SK-N-SH (cell line): Measurements from ENCODE around the gene ATP11C. TPM values are rescaled to one million over a fixed set of nuclear protein-coding genes. Genes with fewer than 3 reads are reported as not detected.

ENCODE experiments used
- CTCF ChIA-PET: fragments of 300-600, 350-600 bp; formaldehyde crosslinking; extraction: SDS; loops from one replicate; lab custom pipeline; 2021; lab: Yijun Ruan, JAX
- POLR2A ChIA-PET: fragments of 350-600 bp; sonication (Branson Sonifier 250); formaldehyde crosslinking; extraction: SDS; loops from one replicate; lab custom pipeline; 2020; ENCODE audit warnings: antibody characterized with exemption, inconsistent platforms; lab: Yijun Ruan, JAX
- DNase-seq: peaks from one replicate; pipeline ENCODE4 v3.0.0; 2012
- H2AFZ ChIP-seq: fragments of 200-600 bp; sonication (generic); 2 replicates; pipeline ENCODE4 v1.8.1; 2016; ENCODE audit warnings: antibody characterized with exemption, mild to moderate bottlenecking, low read depth
- H3F3A ChIP-seq: fragments of 200-600 bp; sonication (generic); replicated peaks from 2 replicates; pipeline ENCODE3; 2016; ENCODE audit warnings: antibody characterized with exemption, mild to moderate bottlenecking; ENCODE audit not compliant: insufficient read depth
- H3K27ac ChIP-seq, 2 experiments: fragments of 200-500 bp in 1 of 2; fragments of 200-600 bp in 1 of 2; sonication (Bioruptor generic) in 1 of 2; sonication (generic), shearing (Covaris generic) in 1 of 2; 2 replicates each; pipeline versions ENCODE4 v1.5.1 to v1.6.1; 2014 to 2016; ENCODE audit warnings: low read depth in 2 of 2, inconsistent platforms in 1 of 2, low read length in 1 of 2, mild to moderate bottlenecking in 1 of 2, mixed read lengths in 1 of 2
- H3K27me3 ChIP-seq: fragments of 200-600 bp; sonication (generic), shearing (Covaris generic); 2 replicates; pipeline ENCODE4 v1.6.1; 2016; ENCODE audit warnings: mixed run types; ENCODE audit not compliant: insufficient read depth
- H3K36me3 ChIP-seq, 2 experiments: fragments of 200-500 bp in 1 of 2; fragments of 200-600 bp in 1 of 2; sonication (Bioruptor generic) in 1 of 2; sonication (generic) in 1 of 2; replicated peaks in 1 of 2; 2 replicates each; pipeline versions ENCODE3 to v1.5.1; 2014 to 2016; ENCODE audit warnings: low read length in 1 of 2, mild to moderate bottlenecking in 1 of 2; ENCODE audit not compliant: insufficient read depth in 2 of 2, control insufficient read depth in 1 of 2
- H3K4me1 ChIP-seq, 2 experiments: fragments of 200-500 bp in 1 of 2; fragments of 200-600 bp in 1 of 2; sonication (Bioruptor generic) in 1 of 2; sonication (generic), shearing (Covaris generic) in 1 of 2; 2 replicates each; pipeline versions ENCODE4 v1.5.1 to v1.6.1; 2014 to 2016; ENCODE audit warnings: low read depth in 1 of 2, low read length in 1 of 2, mixed run types in 1 of 2; ENCODE audit not compliant: insufficient read depth in 2 of 2, control insufficient read depth in 1 of 2
- H3K4me2 ChIP-seq: fragments of 200-600 bp; sonication (generic), shearing (Covaris generic); 2 replicates; pipeline ENCODE4 v1.6.1; 2017; ENCODE audit warnings: mixed run types
- H3K4me3 ChIP-seq, 2 experiments: fragments of 200-500 bp in 1 of 2; fragments of 200-600 bp in 1 of 2; sonication (Bioruptor generic) in 1 of 2; sonication (generic), shearing (Covaris generic) in 1 of 2; 2 replicates each; pipeline versions ENCODE4 v1.5.1 to v1.8.1; 2014 to 2016; ENCODE audit warnings: low read depth in 2 of 2, inconsistent platforms in 1 of 2, low read length in 1 of 2, mild to moderate bottlenecking in 1 of 2, mixed read lengths in 1 of 2, moderate library complexity in 1 of 2
- H3K79me2 ChIP-seq: fragments of 200-600 bp; sonication (generic); 2 replicates; pipeline ENCODE4 v1.8.1; 2017; ENCODE audit warnings: mild to moderate bottlenecking; ENCODE audit not compliant: insufficient read depth
- H3K9ac ChIP-seq: fragments of 200-600 bp; sonication (generic); 2 replicates; pipeline ENCODE4 v1.6.1; 2017; ENCODE audit warnings: mixed run types
- H3K9me2 ChIP-seq: fragments of 200-600 bp; sonication (generic); 2 replicates; pipeline ENCODE4 v1.6.1; 2017; ENCODE audit warnings: mixed run types
- H3K9me3 ChIP-seq: fragments of 200-600 bp; sonication (generic); 2 replicates; pipeline ENCODE4 v1.6.1; 2017; ENCODE audit warnings: mixed run types, mild to moderate bottlenecking, moderate library complexity
- H4K20me1 ChIP-seq: fragments of 200-600 bp; sonication (generic); 2 replicates; pipeline ENCODE4 v1.6.1; 2017; ENCODE audit warnings: mild to moderate bottlenecking, mixed run types; ENCODE audit not compliant: insufficient read depth
- CHD2 ChIP-seq: fragments of 150-350 bp; IDR thresholded peaks from 2 replicates; pipeline ENCODE4 v1.6.1; 2018; ENCODE audit warnings: low read length; ENCODE audit not compliant: partially characterized antibody
- CTCF ChIP-seq: fragments of 200-600 bp; sonication (generic); IDR thresholded peaks from 2 replicates; pipeline ENCODE4 v1.6.1; 2017; ENCODE audit warnings: antibody characterized with exemption, mild to moderate bottlenecking, moderate library complexity
- FOSL2 ChIP-seq: IDR thresholded peaks from 2 replicates; pipeline ENCODE4 v1.4.0; 2012; ENCODE audit warnings: low read depth, mild to moderate bottlenecking, moderate library complexity, borderline replicate concordance
- FOXM1 ChIP-seq: IDR thresholded peaks from 2 replicates; pipeline ENCODE4 v1.4.0; 2012; ENCODE audit warnings: low read depth, mild to moderate bottlenecking
- JUND ChIP-seq: IDR thresholded peaks from 2 replicates; pipeline ENCODE4 v1.4.0; 2012
- MAX ChIP-seq: IDR thresholded peaks from 2 replicates; pipeline ENCODE4 v1.4.0; 2012; ENCODE audit warnings: low read depth
- MEF2A ChIP-seq: IDR thresholded peaks from 2 replicates; pipeline ENCODE4 v1.4.0; 2012; ENCODE audit warnings: low read depth, borderline replicate concordance
- MXI1 ChIP-seq: IDR thresholded peaks from 2 replicates; pipeline ENCODE4 v1.6.1; 2012; ENCODE audit warnings: mild to moderate bottlenecking, low read depth, low read length, improper control_type of control experiment
- NFIC ChIP-seq: IDR thresholded peaks from 2 replicates; pipeline ENCODE4 v1.4.0; 2012; ENCODE audit warnings: borderline replicate concordance
- NRF1 ChIP-seq: IDR thresholded peaks from 2 replicates; pipeline ENCODE4 v1.6.1; 2012; ENCODE audit warnings: low read depth, mild to moderate bottlenecking, low read length
- POLR2AphosphoS5 ChIP-seq: IDR thresholded peaks from 2 replicates; pipeline ENCODE4 v1.6.1; 2012; ENCODE audit warnings: low read depth, low read length
- RAD21 ChIP-seq: IDR thresholded peaks from 2 replicates; pipeline ENCODE4 v1.6.1; 2012; ENCODE audit warnings: mild to moderate bottlenecking, low read length
- RCOR1 ChIP-seq: fragments of 150-350 bp; IDR thresholded peaks from 2 replicates; pipeline ENCODE4 v1.6.1; 2017; ENCODE audit warnings: antibody characterized with exemption, low read length
- REST ChIP-seq: IDR thresholded peaks from 2 replicates; pipeline ENCODE4 v1.6.1; 2012; ENCODE audit warnings: mild to moderate bottlenecking, low read depth, low read length, moderate library complexity
- RFX5 ChIP-seq: IDR thresholded peaks from 2 replicates; pipeline ENCODE4 v1.6.1; 2012; ENCODE audit warnings: mild to moderate bottlenecking, improper control_type of control experiment, low read length
- RXRA ChIP-seq: IDR thresholded peaks from 2 replicates; pipeline ENCODE4 v1.4.0; 2012; ENCODE audit warnings: low read depth, mild to moderate bottlenecking, borderline replicate concordance
- SIN3A ChIP-seq: IDR thresholded peaks from 2 replicates; pipeline ENCODE4 v1.6.1; 2012; ENCODE audit warnings: low read depth, mild to moderate bottlenecking, low read length, moderate library complexity, borderline replicate concordance
- SMC3 ChIP-seq: IDR thresholded peaks from 2 replicates; pipeline ENCODE4 v1.6.1; 2012; ENCODE audit warnings: low read depth, low read length, improper control_type of control experiment
- TCF12 ChIP-seq: IDR thresholded peaks from 2 replicates; pipeline ENCODE4 v1.4.0; 2012
- TEAD4 ChIP-seq: IDR thresholded peaks from 2 replicates; pipeline ENCODE4 v1.4.0; 2012; ENCODE audit warnings: mild to moderate bottlenecking, borderline replicate concordance; ENCODE audit not compliant: insufficient read depth
- USF1 ChIP-seq: IDR thresholded peaks from 2 replicates; pipeline ENCODE4 v1.4.0; 2012; ENCODE audit warnings: low read depth, borderline replicate concordance
- YY1 ChIP-seq: IDR thresholded peaks from 2 replicates; pipeline ENCODE4 v1.4.0; 2012; ENCODE audit warnings: low read depth, mild to moderate bottlenecking
- ZBTB33 ChIP-seq: IDR thresholded peaks from 2 replicates; pipeline ENCODE4 v1.4.0; 2012; ENCODE audit warnings: low read depth, borderline replicate concordance
- WGBS: methylation state at CpG from one replicate; pipeline ENCODE4 v1.1.6; 2017; ENCODE audit warnings: low lambda C conversion rate; 5-methylcytosine and 5-hydroxymethylcytosine counted together
- polyA plus RNA-seq, 3 experiments: library from polyadenylated mRNA; depleted of rRNA; stranded (reverse); fragments of >200 nt; gene quantifications; 2 replicates each; pipeline ENCODE4 v1.2.3, GENCODE V29; 2012

ATP11C gene
- 18.5 and 23.5 TPM in 2 replicates for polyA plus RNA-seq (2012; rRNA removed)
- polyA plus RNA-seq (2012; cell fraction: cytosol; rRNA removed), result 29.5 and 35.0 TPM in 2 replicates
- 13.0 and 25.6 TPM in 2 replicates for polyA plus RNA-seq (2012; cell fraction: nucleus; rRNA removed)

GRCh38 chrX:139932901-139933796, at the start of gene ATP11C:
Gene ATP11C, minus strand, starts transcription at chrX:139933053. Its CDS starts 1,011 bp downstream, at chrX:139932042.
- WGBS, result 16% methylated on average over 39 of the region's 52 CpGs
- DNase-seq, result peak; percentile 89
- TF ChIP-seq TCF12 (no peak), RCOR1 (no peak), NFIC (no peak), FOSL2 (no peak), RFX5 (no peak), CTCF (0 out of 2 replicates have a peak, but pooled peaks have one; percentile 21), MXI1 (no peak; the same call in 1 of the 2 replicates), SIN3A (peak; percentile 4; the same call in 1 of the 2 replicates), FOXM1 (no peak), JUND (no peak), RXRA (no peak), MEF2A (no peak), NRF1 (peak; percentile 41; the same call in 1 of the 2 replicates), YY1 (no peak), ZBTB33 (no peak), POLR2AphosphoS5 (peak; percentile 80), TEAD4 (no peak), MAX (peak; percentile 22; the same call in 1 of the 2 replicates), SMC3 (no peak), USF1 (no peak), REST (no peak), CHD2 (peak; percentile 42), RAD21 (peak; percentile 58)

More at GRCh38 chrX:139932901-139933796, at the start of gene ATP11C:
- Histone ChIP-seq H3F3A (peaks cover 6% of the 10 kb centered on the region), H3K9me2 (no peaks in the 10 kb centered on the region), H4K20me1 (peaks cover 23% of the 10 kb centered on the region), H3K79me2 (peaks cover 37% of the 10 kb centered on the region), H3K36me3 (no peaks in the 10 kb centered on the region), H3K9ac (peak within 1 kb of the TSS; percentile 88), H3K9me3 (no peaks in the 10 kb centered on the region), H3K4me1 (peaks cover 0 to 3% of the 10 kb centered on the region in 2 experiments; a peak in 2 of 4 replicates), H3K4me2 (peak within 1 kb of the TSS; percentile 76), H2AFZ (peak within 1 kb of the TSS; percentile 83; the same call in 1 of the 2 replicates), H3K27ac (peak within 1 kb of the TSS; percentile 82 to 84), H3K4me3 (peak within 1 kb of the TSS; percentile 65 to 66), H3K27me3 (no peaks in the 10 kb centered on the region)
- ChIA-PET POLR2A (interaction anchor here (0.6 kb wide), 1 partner anchor 18 kb away, joined by 3 read pairs; no protein-coding TSS in a partner anchor), CTCF (no interaction called here)
